SHP77 treated with DMSO at 0.1 percent for 48 hours (cell line): ENCODE data around the gene INPP5A.
"Not testable (repeated sequence)": the region's sequence is repeated elsewhere in the genome, so short reads cannot be mapped to it uniquely, and the experiment has no call there.

Source experiments
- DNase-seq: peaks from one replicate; lab custom pipeline; 2025; lab: John Stamatoyannopoulos, UW

INPP5A gene, protein sequence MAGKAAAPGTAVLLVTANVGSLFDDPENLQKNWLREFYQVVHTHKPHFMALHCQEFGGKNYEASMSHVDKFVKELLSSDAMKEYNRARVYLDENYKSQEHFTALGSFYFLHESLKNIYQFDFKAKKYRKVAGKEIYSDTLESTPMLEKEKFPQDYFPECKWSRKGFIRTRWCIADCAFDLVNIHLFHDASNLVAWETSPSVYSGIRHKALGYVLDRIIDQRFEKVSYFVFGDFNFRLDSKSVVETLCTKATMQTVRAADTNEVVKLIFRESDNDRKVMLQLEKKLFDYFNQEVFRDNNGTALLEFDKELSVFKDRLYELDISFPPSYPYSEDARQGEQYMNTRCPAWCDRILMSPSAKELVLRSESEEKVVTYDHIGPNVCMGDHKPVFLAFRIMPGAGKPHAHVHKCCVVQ

DNA sequence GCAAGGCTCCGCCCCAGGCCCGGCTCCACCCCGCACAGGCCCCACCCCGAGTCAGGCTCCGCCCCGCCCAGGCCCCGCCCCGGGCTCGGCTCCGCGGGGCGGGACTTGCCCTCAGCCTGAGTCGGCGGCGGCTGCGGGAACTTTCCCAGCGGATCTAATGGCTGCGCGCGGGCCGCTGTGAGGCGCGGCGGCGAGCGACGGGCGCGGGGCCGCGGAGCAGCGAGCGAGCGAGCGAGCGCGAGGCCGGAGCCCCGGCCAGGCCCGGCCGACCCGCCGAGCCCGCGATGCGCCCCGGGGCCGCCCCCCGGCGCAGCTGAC lies at the start of gene INPP5A:
INPP5A (plus strand) TSS at position 104 of the 318 bp plus-strand sequence. CDS start 310 bp downstream, outside the sequence.
- no peak for DNase-seq

GRCh38 chr10:132488231-132488821 lies 49.3 kb upstream of the INPP5A start:
- no peak for DNase-seq

DNA sequence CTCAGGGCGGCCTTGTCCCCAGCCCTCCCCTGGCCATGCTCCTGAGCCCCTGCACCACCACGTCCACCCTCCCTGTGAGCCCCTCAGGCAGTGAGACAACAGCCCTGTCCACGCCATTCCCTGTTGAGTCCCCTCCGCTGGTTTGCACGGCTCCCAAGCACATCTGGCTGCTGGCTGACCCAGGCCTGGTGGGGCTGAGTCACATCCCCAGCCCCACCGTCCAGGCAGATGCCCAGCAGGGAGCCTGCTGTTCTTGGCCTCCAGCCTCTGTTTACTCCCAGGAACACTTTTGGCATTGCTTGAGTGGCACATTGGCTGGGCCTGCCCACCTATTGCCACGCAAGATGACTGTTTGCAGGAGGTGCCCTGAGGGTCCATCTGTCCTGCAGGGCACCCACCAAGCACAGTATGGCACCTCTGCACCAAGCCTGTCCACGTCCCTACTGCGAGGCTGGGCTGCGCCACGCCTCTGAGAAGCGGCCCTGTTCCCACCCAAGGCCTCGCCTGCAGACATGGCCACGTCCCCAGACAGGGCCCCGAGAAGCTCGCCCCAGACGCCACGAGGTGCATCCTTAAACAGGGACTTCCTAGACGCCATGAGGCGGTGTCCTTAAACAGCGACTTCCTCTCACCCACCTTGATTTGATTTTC lies 48.4 kb upstream of the INPP5A start:
- DNase-seq, result no peak

GRCh38 chr10:132489704-132490534 lies 47.7 kb upstream of the INPP5A start:
- DNase-seq, result no peak

DNA sequence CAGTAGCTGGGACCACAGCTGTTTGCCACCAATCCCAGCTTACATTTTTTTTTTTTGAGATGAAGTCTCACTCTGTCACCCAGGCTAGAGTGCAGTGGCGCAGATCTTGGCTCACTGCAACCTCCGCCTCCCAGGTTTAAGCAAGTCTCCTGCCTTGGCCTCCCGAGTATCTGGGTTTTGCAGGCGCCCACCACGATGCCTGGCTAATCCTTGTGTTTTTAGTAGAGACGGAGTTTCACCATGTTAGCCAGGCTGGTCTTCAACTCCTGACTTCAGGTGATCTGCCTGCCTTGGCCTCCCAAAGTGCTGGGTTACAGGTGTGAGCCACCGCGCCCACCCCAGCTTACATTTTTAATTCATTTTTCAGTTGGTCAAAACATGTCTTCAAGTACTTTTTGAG lies 46.1 kb upstream of the INPP5A start:
- DNase-seq, result not testable (repeated sequence)

DNA sequence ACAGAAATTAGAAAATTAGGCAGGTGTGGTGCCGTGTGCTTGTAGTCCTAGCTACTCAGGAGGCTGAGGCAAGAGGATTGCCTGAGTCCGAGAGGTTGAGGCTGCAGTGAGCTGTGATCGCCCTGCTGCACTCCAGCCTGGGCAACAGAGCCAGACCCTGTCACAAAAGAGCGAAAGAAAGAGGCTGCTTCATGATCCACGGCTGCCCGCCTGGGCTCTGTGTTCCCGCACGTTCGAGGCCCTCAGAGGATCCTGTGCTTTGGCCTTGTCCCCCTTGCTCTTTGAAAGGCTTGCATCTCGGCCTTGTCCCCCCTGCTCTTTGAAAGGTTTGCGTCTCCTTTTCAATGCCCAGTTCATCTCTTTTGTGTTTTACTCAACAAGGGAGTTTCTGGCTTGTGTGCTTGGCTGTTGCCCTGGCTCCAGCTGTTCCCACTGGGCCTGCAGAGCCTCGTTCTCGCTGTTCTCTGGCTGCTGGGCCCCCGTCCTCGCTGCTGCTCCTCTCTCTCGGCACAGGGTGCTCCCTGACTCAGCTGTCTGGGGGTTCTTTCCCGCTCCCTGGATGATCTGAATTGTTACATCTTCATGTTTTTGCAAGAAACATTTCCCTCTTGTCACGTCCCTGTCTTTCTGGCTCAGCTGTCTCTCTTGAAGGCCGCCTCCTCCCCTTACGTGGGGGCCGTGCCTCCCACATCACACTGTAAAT lies 45.1 kb upstream of the INPP5A start:
- DNase-seq, result no peak

DNA sequence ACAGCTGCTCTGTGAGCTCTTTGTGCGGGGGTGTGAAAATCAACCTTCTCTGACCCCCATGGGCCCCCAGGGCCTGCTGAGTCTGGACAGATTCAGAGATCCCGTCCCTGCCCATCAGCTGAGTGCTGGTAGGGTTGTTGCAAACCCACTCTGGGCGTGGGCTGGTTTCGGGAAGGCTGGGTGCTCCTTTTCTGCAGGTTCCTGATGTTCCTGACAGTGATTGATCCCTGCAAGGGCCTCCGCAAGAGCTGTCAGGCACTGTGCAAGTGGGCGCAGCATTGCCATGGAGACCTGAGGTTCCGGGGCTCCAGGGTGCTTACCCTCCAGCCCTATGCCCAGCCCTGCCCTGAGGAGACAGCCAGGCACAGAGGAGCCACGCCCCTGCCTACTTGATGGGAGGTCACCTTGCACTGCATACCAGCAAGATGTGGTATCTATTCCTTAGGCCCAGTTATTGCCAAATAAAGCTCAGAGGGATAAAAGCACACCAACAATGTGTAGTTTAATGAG lies 44.3 kb upstream of the INPP5A start:
- no peak for DNase-seq

- no peak for DNase-seq
Observed at GRCh38 chr10:132493756-132494290, 43.8 kb upstream of the INPP5A start.

- no peak for DNase-seq
Observed at GRCh38 chr10:132494866-132495630, 42.5 kb upstream of the INPP5A start.

DNA sequence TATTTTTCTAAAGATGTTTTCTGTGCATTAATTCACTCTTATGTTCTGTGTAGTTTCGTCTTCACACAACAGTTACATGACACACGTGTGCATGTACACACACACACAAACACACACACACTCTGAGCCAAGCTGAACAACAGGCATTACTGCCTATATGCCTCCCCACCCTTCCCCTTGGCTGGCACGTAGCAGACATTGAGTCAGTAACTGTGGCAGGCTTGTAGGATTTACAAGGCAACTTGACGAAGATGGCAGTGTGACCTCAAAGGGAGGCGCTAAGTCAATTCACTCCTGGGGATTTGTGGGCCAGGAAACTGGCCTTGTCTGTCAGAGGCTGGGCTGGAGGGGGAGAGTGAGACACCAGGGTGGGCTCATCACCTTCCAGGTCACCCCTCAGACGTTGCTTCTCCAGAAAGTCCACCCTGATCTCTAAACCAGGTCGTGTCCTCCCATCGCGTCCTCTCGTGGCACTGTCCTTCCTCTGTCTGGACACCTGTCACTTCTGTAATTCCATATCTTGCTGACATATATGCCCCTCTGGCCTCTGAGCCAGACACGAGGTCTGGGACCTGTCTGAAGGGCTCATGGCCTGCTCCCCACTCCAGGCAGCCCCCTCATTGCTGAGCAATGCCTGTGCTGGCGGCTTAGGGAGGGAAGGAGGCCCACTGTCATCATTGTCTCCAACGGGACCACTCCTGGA lies 41.1 kb upstream of the INPP5A start:
- DNase-seq, result no peak

DNA sequence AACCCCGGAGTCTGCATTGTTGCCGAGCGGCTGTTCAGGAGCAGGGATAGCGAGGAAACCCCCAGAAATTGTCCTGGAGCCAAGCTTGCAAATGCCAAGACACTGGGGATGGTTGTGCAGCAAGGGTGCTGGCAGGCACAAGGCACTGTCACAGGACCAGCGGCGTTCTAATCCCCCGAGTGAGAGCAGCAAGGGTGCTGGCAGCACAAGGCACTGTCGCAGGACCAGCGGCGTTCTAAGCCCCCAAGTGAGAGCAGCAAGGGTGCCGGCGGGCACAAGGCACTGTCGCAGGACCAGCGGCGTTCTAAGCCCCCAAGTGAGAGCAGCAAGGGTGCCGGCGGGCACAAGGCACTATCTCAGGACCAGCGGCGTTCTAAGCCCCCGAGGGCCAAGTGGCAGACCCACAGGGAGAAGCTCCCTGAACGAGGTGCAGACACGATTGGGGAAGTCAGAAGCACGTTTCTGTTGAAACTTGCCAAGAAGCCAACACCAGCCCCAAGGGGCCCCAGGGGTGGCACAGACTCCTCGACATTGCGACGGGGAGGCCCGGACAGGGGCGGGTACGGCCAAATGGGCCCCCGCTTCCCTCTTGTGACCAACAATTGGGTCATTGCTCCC lies 40.4 kb upstream of the INPP5A start:
- no peak for DNase-seq

DNA sequence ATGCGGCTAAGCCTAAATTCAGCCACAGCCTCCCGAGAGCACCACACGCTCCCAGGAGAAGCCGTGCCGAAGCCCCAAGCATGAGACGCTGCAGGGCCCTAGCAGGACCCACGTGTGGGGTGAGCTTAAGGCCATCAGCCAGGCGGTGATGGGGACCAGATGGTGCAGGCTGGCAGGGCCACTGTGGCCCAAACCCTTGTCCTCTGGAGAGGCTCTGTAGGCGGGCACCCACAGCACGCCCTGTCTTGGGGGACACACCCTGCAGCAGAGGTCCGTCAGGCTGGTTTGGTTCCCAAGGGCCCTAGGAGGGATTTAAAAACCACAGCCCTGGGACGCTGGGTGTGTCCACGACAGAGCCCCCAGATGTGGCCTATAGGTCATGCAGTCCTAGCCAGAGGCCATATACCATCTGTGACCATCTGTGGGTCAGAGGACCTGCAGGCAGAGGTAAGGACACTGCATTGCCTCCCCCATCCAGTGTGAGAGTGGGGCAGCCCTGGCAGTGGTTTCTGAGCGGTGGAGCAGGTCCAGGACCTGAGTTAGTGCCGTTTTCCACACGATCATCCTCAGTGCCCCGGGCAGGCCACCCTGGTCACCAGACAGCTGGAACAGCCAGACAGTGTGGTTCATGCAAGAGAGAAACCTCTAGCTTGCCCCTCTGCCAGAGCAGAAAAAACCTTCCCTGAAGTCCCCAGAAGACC lies 39.6 kb upstream of the INPP5A start:
- DNase-seq, result no peak

GRCh38 chr10:132498562-132499366 lies 38.8 kb upstream of the INPP5A start:
- no peak for DNase-seq

GRCh38 chr10:132499367-132499685 lies 38.3 kb upstream of the INPP5A start:
- DNase-seq, result no peak

DNA sequence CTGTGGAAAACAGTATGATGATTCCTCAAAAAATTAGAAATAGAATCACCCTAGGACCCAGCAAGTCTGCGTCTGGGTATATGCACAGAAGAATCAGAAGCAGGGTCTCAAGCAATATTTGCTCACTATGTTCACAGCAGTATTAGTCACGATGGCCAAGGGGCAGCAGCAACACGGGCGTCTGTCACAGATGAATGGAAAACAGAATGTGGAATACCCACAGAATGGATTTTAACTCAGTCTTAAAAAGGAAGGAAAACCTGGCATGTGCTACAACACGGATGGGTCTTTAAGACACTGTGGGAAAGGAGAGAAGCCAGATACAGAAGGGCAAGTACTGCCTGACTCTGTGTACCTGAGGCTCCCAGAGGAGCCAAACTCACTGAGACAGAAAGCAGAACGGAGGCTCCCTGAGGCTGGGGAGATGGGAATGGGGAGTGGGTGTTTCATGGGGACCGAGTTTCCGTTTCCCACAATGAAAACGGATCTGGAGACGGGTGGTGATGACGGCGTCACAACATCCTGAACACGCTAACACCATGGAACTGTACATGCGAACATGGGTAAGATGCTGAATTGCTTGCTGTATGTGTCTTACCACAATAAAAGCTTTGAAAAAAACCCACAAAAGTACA lies 36.7 kb upstream of the INPP5A start:
- DNase-seq, result no peak

DNA sequence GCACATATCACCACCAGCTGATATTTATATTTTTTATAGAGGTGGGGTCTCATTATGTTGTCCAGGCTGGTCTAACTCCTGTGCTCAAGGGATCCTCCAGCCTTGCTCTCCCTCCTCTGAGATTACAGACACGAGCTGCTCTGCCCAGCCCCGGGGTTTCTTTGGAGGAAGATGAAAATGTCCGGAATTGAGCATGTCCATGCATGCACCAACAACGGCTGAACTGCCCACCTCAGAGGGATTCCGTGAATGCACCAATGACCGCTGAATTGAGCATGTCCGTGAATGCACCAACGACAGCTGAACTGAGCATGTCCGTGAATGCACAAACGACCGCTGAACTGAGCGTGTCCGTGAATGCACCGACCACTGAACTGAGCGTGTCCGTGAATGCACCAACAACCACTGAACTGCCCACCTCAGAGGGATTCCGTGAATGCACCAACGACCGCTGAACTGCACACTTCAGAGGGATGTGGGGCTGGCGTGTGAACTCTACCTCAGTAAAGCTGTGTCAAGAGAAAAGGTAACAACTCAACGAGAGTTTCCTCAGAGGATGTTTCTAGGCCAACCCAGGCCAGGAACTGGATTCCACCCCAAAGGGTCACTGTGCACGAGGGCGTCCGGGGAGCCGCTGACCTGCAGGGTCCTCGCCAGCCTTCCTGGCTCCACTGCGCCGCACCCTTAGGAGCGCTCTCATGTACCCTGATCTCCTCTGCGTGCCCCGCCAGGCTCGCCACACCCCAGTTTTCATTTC lies 34.9 kb upstream of the INPP5A start:
- no peak for DNase-seq
